ENCODE measurements around the gene FOXC1. TPM values are rescaled to one million over a fixed set of nuclear protein-coding genes. Genes with fewer than 3 reads are reported as not detected.

Gene FOXC1
- polyA plus RNA-seq, 1 experiment = 7.8 TPM

- H3K27me3 ChIP-seq (ENCODE audit: control insufficient read depth, insufficient read depth, low read length) = no peaks in the 10 kb centered on the region; the same call in 1 of the 2 replicates
- ChIA-PET CTCF (interaction anchor here (1.2 to 6.6 kb wide), 5 partner anchors 508 to 1151 kb away, joined by 3 to 92 read pairs (median 23); partner anchors contain the start of gene MYLK4), POLR2A (no interaction called here)
- no peaks in the 10 kb centered on the region for H3K36me3 ChIP-seq (ENCODE audit: control insufficient read depth, insufficient read depth, low read length)
- no peak for DNase-seq (ENCODE audit: low read depth)
- no peak overlapping the region for H3K4me3 ChIP-seq (ENCODE audit: low read depth, low read length)
- TF ChIP-seq CTCF (IDR thresholded peaks at IDR 0.05; ENCODE audit: insufficient read depth, low read depth, low read length) = no peak
Measured at GRCh38 chr6:1598433-1598832, 11.3 kb upstream of the FOXC1 start.

- TF ChIP-seq CTCF (IDR thresholded peaks at IDR 0.05; ENCODE audit: insufficient read depth, low read depth, low read length) = no peak
- Histone ChIP-seq H3K27me3 (ENCODE audit: control insufficient read depth, insufficient read depth, low read length) (no peaks in the 10 kb centered on the region; the same call in 1 of the 2 replicates), H3K36me3 (ENCODE audit: control insufficient read depth, insufficient read depth, low read length) (no peaks in the 10 kb centered on the region), H3K4me3 (ENCODE audit: low read depth, low read length) (no peak overlapping the region)
- ChIA-PET POLR2A (no interaction called here), CTCF (interaction anchor here (1.3 to 6.6 kb wide), 4 partner anchors 755 to 1150 kb away, joined by 4 to 92 read pairs (median 47); partner anchors contain the start of gene MYLK4)
- no peak for DNase-seq (ENCODE audit: low read depth)
Measured at GRCh38 chr6:1598886-1599285, 10.8 kb upstream of the FOXC1 start.

- Histone ChIP-seq H3K4me3 (ENCODE audit: low read depth, low read length) (no peak overlapping the region), H3K27me3 (ENCODE audit: control insufficient read depth, insufficient read depth, low read length) (no peaks in the 10 kb centered on the region; the same call in 1 of the 2 replicates), H3K36me3 (ENCODE audit: control insufficient read depth, insufficient read depth, low read length) (no peaks in the 10 kb centered on the region)
- no peak for TF ChIP-seq CTCF (IDR thresholded peaks at IDR 0.05; ENCODE audit: insufficient read depth, low read depth, low read length)
- ChIA-PET CTCF (interaction anchor here (6.6 kb wide), 1 partner anchor 1034 kb away, joined by 71 read pairs; no protein-coding TSS in a partner anchor), POLR2A (no interaction called here)
- no peak for DNase-seq (ENCODE audit: low read depth)
Measured at GRCh38 chr6:1599469-1599868, 10.2 kb upstream of the FOXC1 start.

- Histone ChIP-seq H3K4me3 (ENCODE audit: low read depth, low read length) (no peak overlapping the region), H3K36me3 (ENCODE audit: control insufficient read depth, insufficient read depth, low read length) (no peaks in the 10 kb centered on the region), H3K27me3 (ENCODE audit: control insufficient read depth, insufficient read depth, low read length) (peaks cover 3% of the 10 kb centered on the region; the same call in 1 of the 2 replicates)
- DNase-seq (ENCODE audit: low read depth) = no peak
- TF ChIP-seq CTCF (IDR thresholded peaks at IDR 0.05; ENCODE audit: insufficient read depth, low read depth, low read length) = no peak
- POLR2A ChIA-PET = no interaction called here
- CTCF ChIA-PET = interaction anchor here (0.7 to 6.6 kb wide), 5 partner anchors 504 to 1095 kb away, joined by 3 to 71 read pairs (median 4); no protein-coding TSS in a partner anchor
Measured at GRCh38 chr6:1600063-1600763, 9.5 kb upstream of the FOXC1 start.

GRCh38 chr6:1600764-1601157 lies 9.0 kb upstream of the FOXC1 start:
- H3K36me3 ChIP-seq (ENCODE audit: control insufficient read depth, insufficient read depth, low read length) = no peaks in the 10 kb centered on the region
- H3K4me3 ChIP-seq (ENCODE audit: low read depth, low read length) = no peak overlapping the region
- no peak for DNase-seq (ENCODE audit: low read depth)
- ChIA-PET CTCF (interaction anchor here (0.7 to 6.6 kb wide), 5 partner anchors 504 to 1094 kb away, joined by 3 to 71 read pairs (median 4); no protein-coding TSS in a partner anchor), POLR2A (no interaction called here)
- H3K27me3 ChIP-seq (ENCODE audit: control insufficient read depth, insufficient read depth, low read length) = peaks cover 8% of the 10 kb centered on the region
- no peak for TF ChIP-seq CTCF (IDR thresholded peaks at IDR 0.05; ENCODE audit: insufficient read depth, low read depth, low read length)
